PC-9 (cell line): ENCODE data around the gene KMT2A.

Experiments used
- EZH2 ChIP-seq: fragments of 200-600 bp; sonication (generic); IDR thresholded peaks from 2 replicates; pipeline ENCODE4 v1.8.0; 2017; ENCODE audit warnings: antibody characterized with exemption, low read depth
- TF ChIP-seq, protein P1 (sequence below): fragments of 200-600 bp; sonication (generic); conservative IDR thresholded peaks from 2 replicates; pipeline ENCODE4 v1.6.1; 2017; ENCODE audit warnings: mixed run types, antibody characterized with exemption, mild to moderate bottlenecking, moderate library complexity

DNA sequence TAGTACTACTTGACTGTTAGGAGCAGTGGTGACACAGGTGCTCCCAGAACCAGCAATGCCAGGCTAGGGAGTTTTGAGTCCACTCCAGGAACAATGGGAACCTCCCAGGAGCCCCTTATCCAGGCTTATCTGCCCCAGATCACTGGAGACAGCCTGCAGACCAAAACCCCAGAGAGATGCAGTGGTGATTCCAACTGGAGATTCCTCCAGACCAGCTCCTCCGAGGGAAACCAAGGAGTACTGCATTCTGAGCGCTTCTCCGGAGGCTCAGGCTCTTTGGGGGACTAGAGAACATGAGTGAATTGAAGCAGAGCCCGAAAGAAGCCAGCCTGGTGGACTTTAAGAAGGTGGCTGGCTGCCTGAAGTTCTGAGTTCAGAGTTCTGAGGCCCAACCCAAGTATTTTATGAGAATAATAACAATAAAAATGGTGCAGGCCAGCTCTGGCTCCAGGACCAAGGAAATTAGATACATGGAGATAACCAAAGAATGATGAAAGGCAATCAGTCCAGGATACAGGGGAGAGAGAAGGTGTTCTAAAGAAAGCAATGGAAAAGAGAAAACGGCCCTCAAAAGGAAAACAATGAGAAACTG is 93.4 kb downstream of the KMT2A start:
- TF ChIP-seq, protein P1, sequence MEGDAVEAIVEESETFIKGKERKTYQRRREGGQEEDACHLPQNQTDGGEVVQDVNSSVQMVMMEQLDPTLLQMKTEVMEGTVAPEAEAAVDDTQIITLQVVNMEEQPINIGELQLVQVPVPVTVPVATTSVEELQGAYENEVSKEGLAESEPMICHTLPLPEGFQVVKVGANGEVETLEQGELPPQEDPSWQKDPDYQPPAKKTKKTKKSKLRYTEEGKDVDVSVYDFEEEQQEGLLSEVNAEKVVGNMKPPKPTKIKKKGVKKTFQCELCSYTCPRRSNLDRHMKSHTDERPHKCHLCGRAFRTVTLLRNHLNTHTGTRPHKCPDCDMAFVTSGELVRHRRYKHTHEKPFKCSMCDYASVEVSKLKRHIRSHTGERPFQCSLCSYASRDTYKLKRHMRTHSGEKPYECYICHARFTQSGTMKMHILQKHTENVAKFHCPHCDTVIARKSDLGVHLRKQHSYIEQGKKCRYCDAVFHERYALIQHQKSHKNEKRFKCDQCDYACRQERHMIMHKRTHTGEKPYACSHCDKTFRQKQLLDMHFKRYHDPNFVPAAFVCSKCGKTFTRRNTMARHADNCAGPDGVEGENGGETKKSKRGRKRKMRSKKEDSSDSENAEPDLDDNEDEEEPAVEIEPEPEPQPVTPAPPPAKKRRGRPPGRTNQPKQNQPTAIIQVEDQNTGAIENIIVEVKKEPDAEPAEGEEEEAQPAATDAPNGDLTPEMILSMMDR: no peak
- no peak for TF ChIP-seq EZH2
